GM19324 (cell line): Measurements from ENCODE around the gene NOS1AP.

Source experiments
- ATAC-seq: cut with Tn5 transposase; IDR thresholded peaks from one replicate; pipeline ENCODE4 v1.9.1; 2021; ENCODE audit warnings: mild to moderate bottlenecking, moderate library complexity; ENCODE audit not compliant: unreplicated experiment, low FRiP score

The NOS1AP gene

GRCh38 chr1:162235241-162235800, 165.8 kb downstream of the NOS1AP start:
- ATAC-seq: no peak

GRCh38 chr1:162236201-162236600, 166.7 kb downstream of the NOS1AP start:
- no peak for ATAC-seq

- no peak for ATAC-seq
Observed at GRCh38 chr1:162236618-162237017, 167.1 kb downstream of the NOS1AP start.

- no peak for ATAC-seq
Observed at GRCh38 chr1:162240577-162240976, 171.1 kb downstream of the NOS1AP start.

- no peak for ATAC-seq
Observed at GRCh38 chr1:162242804-162243203, 173.3 kb downstream of the NOS1AP start.

DNA sequence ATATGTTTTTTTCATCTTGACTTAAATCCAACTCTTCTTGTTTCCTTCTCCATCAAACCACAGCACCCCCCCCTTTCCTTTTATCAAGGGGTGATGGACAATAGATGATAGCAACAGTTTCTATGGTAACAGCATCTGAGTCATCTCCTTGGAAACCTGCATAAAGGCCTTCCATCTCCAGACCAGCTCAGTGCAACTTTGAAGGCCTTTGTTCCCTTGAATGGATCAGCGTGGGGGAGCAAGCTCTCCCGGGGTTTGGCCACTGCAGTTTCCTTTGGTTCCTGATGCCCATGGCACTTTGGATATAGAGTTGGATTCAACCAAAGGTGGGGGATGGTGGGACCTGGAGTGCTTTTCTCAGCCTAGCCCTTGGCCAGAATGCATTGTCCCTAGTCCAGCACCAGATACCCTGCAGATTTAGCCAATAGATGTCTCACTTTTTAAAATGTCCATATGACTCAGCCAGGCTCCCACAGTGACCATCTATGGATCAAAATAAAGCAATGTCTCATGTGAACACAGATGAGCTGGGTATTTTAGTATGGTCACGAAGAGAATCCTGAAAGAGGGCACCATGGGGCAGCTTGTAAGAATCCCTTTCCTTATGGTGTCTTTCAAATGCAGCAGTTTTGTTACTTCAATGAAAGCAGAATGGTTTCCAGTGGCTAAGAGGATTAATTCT, 179.5 kb downstream of the NOS1AP start:
- ATAC-seq: no peak

GRCh38 chr1:162250004-162250730, 180.7 kb downstream of the NOS1AP start:
- ATAC-seq: no peak

DNA sequence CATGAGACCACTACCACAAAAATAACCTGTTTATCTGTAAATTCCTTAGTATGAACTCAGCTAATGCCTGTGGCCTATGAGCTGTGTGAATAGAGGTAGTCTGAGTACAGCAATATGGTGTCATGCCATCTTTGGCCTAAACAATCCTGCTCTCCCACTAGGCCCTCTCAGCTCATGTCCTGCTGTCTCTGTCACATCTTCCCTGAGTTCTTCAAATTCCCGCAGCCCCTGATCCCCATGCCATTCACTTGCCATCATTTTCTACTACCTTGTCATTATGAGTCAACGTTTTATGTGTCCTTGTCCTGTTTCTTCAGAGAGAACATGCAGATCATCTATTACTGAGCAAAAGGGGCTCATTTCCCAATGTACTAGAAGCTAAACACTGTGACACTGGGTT, 181.6 kb downstream of the NOS1AP start:
- ATAC-seq: no peak

GRCh38 chr1:162252214-162252613, 182.7 kb downstream of the NOS1AP start:
- ATAC-seq: no peak

- ATAC-seq: no peak
Observed at GRCh38 chr1:162253790-162254189, 184.3 kb downstream of the NOS1AP start.

DNA sequence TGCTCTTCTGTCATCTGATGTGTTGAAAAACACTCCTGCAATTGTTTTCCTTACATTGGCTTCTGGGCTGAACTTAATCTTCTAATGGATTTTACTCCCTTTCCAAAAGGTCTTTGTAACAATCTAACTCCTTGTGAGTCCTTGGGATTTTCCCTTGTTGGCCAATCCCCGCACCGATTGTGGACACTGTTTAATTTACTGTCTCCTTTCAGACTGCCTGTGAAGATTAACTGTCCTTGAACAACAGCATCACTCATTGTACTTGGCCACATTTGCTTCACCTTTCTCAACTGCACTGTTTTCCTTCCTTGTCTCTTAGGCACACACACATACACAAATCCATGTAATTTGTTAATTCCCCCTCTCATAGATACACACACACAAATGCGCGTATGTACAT, 186.8 kb downstream of the NOS1AP start:
- ATAC-seq: no peak

GRCh38 chr1:162258394-162258793, 188.9 kb downstream of the NOS1AP start:
- ATAC-seq: no peak

- ATAC-seq: no peak
Observed at GRCh38 chr1:162259894-162260455, 190.5 kb downstream of the NOS1AP start.

- ATAC-seq: no peak
Observed at GRCh38 chr1:162264108-162264507, 194.6 kb downstream of the NOS1AP start.

GRCh38 chr1:162265983-162266382, 196.5 kb downstream of the NOS1AP start:
- ATAC-seq: no peak

DNA sequence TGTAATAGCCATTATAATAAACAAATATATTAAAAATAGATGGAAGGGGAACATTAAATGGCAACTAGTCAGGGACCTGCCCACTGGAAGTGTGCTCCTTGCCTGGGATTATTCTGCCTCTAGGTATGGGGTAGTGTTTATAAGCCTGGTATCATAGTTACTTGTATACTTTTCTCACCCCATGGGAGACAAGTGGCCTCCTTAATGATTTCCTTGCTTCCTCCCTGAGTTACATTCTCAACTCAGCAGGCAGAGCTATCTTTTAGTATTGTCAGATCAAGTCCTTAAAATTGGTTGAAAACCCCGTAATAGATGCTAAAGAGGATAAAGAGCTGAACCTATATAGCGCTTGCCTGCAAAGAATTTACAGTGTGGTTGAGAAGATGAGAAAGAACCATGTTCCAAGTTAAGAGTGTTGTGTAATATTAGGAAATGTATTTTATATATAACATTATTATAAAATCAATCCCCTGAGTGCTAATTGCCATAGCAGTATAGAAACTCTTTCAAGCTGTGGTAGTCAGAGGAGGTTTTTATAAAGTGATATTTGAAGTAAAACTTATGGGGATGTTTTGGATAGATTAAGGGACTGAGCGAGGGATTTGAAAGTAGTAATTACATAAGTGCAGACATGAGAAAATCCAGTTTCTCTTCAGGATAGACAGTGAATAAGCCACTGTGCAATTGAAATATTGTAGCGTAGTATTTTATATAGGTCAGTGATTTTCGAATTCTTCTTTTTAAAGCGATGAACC, 200.7 kb downstream of the NOS1AP start:
- no peak for ATAC-seq

- ATAC-seq: no peak
Observed at GRCh38 chr1:162271972-162272371, 202.5 kb downstream of the NOS1AP start.

DNA sequence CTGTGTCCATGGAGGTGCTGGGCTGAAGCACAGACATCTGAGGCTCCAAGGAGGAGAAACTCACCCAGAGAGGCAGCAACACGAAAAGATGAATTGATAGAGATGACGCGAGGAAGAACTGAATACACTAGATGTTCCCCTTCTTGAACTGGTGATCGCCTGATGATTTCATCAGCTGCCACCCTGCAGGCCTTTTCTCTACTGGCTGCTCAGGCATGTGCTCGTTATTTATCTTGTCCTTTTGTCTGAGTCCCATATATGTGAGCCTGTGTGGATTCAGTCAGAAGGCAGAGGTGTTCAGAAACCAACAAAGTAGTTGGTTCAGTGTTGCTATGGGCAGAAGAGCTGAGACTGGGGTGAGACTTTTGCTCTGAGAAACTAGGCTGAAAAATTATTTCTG, 202.9 kb downstream of the NOS1AP start:
- ATAC-seq: no peak

GRCh38 chr1:162275622-162276175, 206.2 kb downstream of the NOS1AP start:
- no peak for ATAC-seq

GRCh38 chr1:162276493-162276892, 207.0 kb downstream of the NOS1AP start:
- no peak for ATAC-seq

- ATAC-seq: no peak
Observed at GRCh38 chr1:162279136-162279498, 209.6 kb downstream of the NOS1AP start.
